Activated naive CD8-positive, alpha-beta T cell treated with anti-CD3 and anti-CD28 coated beads, Interleukin-2, amount 50 U/mL, for 16 hours (primary cell): ENCODE results near the gene SART3.
"Not testable (repeated sequence)": the region's sequence is repeated elsewhere in the genome, so short reads cannot be mapped to it uniquely, and the experiment has no call there.

Experiments used
- DNase-seq: peaks from one replicate; pipeline ENCODE4 v3.0.0-alpha.2; 2020; ENCODE audit warnings: low read depth, low spot score

SART3 gene

DNA sequence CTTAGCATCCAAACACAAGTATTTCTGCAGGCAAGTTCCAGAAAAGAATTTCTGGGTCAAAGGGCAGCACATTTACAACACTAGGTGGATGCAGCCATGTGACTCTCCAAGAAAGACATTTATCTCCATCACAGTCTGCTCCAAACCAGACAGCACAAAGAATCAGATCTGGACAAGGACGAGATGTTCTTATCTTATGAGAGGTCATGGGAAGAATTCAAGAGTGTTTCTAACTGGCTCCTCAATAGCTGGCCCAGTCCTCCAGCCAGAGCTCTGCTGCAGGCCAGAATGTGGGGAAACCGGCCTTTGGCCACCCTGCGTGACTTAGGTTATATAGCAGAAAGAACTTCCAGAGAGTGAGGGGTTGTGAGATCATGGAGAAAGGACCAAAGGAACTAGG lies 19.6 kb upstream of the SART3 start:
- DNase-seq, result no peak

DNA sequence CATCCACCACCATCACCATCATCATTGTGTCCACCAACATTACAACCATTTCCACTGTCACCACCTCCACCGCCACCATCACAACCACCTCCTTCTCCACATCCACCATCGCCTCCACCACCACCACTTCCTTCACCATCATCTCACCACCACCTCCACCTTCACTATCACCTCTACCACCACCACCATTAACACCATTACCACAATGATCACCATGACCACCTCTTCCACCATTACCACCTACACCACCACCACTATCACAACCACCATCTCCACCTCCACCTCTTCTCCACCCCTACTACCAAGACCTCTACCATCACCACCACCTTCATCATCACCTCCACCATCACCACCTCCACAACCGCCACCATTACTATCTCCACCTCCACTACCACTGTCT lies 17.8 kb upstream of the SART3 start:
- no peak for DNase-seq

DNA sequence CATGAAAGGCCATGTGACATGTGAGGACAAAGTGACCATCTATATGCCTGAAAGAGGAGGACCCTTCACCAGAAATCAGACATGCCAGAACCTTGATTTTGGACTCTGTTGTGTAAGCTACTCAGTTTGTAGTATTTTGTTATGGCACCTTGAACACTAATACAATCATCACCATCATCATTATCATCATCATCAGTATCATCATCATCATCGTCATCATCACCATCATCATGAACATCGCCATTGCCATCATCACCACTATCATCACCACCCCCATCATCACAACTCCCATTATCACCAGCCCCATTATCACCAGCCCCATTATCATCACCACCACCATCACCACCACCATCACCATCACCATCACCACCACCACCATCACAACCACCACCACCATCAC lies 17.3 kb upstream of the SART3 start:
- no peak for DNase-seq

DNA sequence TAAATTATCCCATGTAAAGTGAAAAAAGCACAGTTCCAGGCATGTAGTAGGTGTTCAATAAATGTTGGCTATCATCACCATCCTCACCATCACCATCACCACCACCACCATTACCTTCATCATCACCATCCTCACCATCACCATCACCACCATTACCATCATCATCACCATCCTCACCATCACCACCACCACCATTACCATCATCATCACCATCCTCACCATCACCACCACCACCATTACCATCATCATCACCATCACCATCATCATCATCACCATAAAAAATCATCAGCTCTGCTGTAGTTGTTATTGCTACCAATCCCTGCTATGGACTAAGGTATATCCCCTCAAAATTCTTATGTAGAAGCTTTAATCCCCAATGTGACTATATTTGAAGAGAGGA lies 16.5 kb upstream of the SART3 start:
- DNase-seq, result no peak

GRCh38 chr12:108576660-108577234 lies 15.8 kb upstream of the SART3 start:
- DNase-seq, result no peak

- DNase-seq, result no peak
Observed at GRCh38 chr12:108575199-108575912, 14.4 kb upstream of the SART3 start.

DNA sequence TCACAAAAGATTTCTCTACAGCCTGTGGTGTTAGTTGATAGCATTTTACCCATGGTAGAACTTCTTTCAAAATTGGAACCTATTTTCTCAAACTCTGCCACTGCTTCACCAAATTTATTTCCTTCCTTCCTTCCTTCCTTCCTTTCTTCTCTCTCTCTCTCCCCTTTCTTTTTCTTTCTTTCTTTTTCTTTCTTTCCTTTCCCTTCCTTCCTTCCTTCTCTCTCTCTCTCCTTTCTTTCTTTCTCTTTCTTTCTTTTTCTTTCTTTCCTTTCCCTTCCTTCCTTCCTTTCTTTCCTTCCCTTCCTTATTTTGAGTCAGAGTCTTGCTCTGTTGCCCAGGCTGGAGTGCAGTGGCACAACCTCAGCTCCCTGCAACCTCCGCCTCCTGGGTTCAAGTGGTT lies 13.3 kb upstream of the SART3 start:
- not testable (repeated sequence) for DNase-seq

- DNase-seq, result no peak
Observed at GRCh38 chr12:108573317-108573716, 12.3 kb upstream of the SART3 start.

DNA sequence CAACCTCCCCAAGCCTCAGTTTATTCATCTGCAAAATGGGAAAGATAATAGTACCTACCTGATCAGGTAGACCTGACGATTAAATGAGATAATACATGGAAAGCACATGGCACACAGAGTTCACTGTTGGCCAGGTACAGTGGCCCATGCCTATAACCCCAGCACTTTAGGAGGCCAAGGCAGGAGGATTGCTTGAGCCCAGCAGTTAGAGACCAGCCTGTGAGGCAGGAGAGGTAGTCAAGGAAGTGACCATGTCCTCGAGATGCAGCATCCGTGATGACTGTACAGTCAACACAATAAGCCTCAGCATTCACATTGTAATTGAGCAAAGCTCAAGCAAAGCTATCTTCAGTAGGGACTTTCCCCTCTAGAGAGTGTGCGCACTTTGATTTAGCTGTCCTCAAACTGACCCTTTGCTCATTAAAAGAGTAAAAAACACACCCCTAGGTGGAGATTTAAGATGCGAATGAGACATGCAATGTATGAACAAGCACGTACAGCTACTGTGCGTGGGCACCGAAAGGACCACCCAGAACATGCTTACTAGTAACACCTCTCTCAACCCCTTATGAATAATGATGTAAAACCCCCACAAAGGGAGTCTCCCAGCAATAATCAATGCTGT lies 11.3 kb upstream of the SART3 start:
- DNase-seq, result no peak

GRCh38 chr12:108571609-108572165 lies 10.7 kb upstream of the SART3 start:
- DNase-seq, result no peak

- no peak for DNase-seq
Observed at GRCh38 chr12:108570743-108571608, 10.0 kb upstream of the SART3 start.

- DNase-seq, result peak; percentile 40
Observed at GRCh38 chr12:108568338-108569154, 7.6 kb upstream of the SART3 start.

- DNase-seq, result no peak
Observed at GRCh38 chr12:108567406-108568337, 6.7 kb upstream of the SART3 start.

DNA sequence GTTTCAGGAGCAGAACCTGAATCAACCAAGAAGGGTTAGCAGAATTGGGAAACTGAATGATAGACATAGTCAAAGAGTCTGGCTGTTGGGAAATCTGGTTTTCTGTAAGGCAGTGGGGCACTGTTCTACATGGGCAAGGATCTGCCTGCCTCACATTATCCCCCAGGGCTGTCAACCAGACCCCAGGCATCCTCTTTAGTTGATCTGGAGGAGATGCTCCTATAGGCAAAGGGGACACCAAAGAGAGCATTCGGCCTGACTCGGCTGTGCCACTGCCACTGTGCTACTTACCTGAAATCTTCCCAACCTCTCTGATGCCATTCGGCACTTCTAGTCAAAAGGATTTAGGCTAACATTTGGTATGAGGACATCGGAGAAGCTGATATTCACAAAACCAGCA lies 5.5 kb upstream of the SART3 start:
- no peak for DNase-seq

- DNase-seq, result peak; percentile 17
Observed at GRCh38 chr12:108565976-108566375, 5.0 kb upstream of the SART3 start.

- no peak for DNase-seq
Observed at GRCh38 chr12:108565146-108565545, 4.2 kb upstream of the SART3 start.

DNA sequence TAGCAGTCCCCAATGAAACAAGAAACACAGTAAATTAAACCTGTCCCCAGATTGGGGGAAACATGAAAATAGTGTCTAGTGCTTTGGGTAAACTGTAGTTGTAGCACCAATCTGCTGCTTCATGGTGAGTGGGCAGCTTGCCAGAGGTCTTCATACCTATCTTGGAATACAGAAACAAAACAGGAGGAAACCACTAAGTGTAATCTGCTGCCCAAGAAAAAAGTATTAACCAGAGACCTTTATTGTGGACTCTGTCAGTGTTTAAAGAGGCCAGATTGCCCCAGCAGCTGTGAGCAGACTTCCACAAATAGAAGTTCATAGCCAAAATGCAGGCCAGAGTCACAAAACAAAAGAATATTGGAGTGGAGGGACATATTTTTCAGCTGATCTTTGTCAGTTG lies 3.8 kb upstream of the SART3 start:
- no peak for DNase-seq

DNA sequence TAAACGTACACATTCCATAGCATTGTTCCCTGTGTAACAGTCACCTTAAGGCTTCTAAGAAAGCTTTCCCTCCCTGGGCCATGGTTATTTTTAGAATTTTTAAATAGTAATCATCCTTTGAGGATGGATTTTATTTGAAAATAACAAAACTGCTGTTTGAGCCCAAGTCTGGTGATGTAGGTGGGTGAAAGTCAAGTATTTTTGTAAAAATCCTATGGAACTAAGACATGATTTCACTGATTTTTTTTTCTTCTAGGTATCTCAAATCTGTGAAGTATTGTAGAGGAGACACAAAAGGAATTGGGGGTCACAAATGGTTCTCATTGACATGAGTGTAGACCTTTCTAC lies 2.8 kb upstream of the SART3 start:
- no peak for DNase-seq

GRCh38 chr12:108563136-108563803 lies 2.3 kb upstream of the SART3 start:
- DNase-seq, result peak; percentile 74
